ENCODE measurements around the gene DPY19L3.
A peak's percentile ranks its signal among the peaks of the same experiment; 100 is the strongest.

DPY19L3 gene

GRCh38 chr19:32460476-32460875, 54.9 kb downstream of the DPY19L3 start:
- no peak overlapping the region for H3K27ac ChIP-seq
- TF ChIP-seq ZFX (IDR thresholded peaks at IDR 0.05), result no peak
- TF ChIP-seq, protein P1, sequence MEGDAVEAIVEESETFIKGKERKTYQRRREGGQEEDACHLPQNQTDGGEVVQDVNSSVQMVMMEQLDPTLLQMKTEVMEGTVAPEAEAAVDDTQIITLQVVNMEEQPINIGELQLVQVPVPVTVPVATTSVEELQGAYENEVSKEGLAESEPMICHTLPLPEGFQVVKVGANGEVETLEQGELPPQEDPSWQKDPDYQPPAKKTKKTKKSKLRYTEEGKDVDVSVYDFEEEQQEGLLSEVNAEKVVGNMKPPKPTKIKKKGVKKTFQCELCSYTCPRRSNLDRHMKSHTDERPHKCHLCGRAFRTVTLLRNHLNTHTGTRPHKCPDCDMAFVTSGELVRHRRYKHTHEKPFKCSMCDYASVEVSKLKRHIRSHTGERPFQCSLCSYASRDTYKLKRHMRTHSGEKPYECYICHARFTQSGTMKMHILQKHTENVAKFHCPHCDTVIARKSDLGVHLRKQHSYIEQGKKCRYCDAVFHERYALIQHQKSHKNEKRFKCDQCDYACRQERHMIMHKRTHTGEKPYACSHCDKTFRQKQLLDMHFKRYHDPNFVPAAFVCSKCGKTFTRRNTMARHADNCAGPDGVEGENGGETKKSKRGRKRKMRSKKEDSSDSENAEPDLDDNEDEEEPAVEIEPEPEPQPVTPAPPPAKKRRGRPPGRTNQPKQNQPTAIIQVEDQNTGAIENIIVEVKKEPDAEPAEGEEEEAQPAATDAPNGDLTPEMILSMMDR (conservative IDR thresholded peaks at IDR 0.05), result no peak

- H3K27ac ChIP-seq, result no peak overlapping the region
- no peak for TF ChIP-seq ZFX (IDR thresholded peaks at IDR 0.05)
- TF ChIP-seq, protein P1 (conservative IDR thresholded peaks at IDR 0.05), result peak; percentile 77
Measured at GRCh38 chr19:32464279-32464678, 58.7 kb downstream of the DPY19L3 start.

DNA sequence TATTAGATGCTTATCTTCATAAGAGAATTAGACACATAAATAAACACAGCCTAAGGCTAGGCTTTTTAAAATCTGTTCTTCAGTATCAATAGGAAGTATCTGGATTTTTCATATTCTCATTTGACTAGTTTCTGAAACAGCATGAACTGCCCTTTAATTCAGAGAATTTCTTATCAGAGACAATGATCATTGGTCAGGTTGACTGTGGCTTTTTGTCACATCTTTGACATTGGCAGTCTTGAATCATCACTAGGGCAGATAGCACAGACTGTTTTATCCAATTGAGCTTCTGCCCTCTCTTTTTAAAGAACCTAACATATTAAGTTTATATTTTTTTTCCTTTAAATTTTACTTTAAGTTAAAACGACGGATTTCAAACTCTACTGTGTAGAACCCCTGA, 59.6 kb downstream of the DPY19L3 start:
- TF ChIP-seq ZFX (IDR thresholded peaks at IDR 0.05), result no peak
- TF ChIP-seq, protein P1 (conservative IDR thresholded peaks at IDR 0.05), result no peak
- H3K27ac ChIP-seq, result no peak overlapping the region

GRCh38 chr19:32469795-32470194, 64.2 kb downstream of the DPY19L3 start:
- H3K27ac ChIP-seq, result no peak overlapping the region

DNA sequence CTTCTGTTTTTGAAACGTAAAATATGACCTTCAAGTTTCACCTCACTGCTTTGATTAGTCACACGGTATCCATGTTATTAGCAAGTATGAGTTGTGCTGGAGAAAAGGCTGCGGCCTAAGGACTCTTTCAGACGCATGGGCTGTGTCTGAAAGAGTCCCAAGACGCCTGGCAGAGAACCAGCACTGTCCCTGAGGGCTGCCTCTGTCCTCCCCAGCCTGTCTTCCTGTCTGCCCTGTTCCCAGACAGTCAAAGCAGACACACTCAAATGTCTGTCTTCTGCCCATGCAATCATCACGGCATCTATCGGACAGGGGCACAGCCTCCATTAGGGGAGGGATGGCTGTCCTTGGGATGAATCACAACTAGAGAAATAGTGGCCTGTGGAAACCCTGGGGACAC, 65.5 kb downstream of the DPY19L3 start:
- no peak overlapping the region for H3K27ac ChIP-seq
- TF ChIP-seq ZFX (IDR thresholded peaks at IDR 0.05), result no peak
- TF ChIP-seq, protein P1 (conservative IDR thresholded peaks at IDR 0.05), result no peak

More at GRCh38 chr19:32469795-32470194, 64.2 kb downstream of the DPY19L3 start:
- TF ChIP-seq, protein P1 (conservative IDR thresholded peaks at IDR 0.05), result no peak
- no peak for TF ChIP-seq ZFX (IDR thresholded peaks at IDR 0.05)

- TF ChIP-seq, protein P1 (conservative IDR thresholded peaks at IDR 0.05), result no peak
- no peak for TF ChIP-seq ZFX (IDR thresholded peaks at IDR 0.05)
- no peak overlapping the region for H3K27ac ChIP-seq
Measured at GRCh38 chr19:32471811-32472210, 66.2 kb downstream of the DPY19L3 start.

GRCh38 chr19:32475141-32476031, 69.8 kb downstream of the DPY19L3 start:
- H3K27ac ChIP-seq, result no peak overlapping the region
- TF ChIP-seq ZFX (IDR thresholded peaks at IDR 0.05), result no peak
- TF ChIP-seq, protein P1 (conservative IDR thresholded peaks at IDR 0.05), result no peak

All from C4-2B (cell line).